B cell (primary cell): ENCODE measurements around the gene CPS1. TPM values are rescaled to one million over a fixed set of nuclear protein-coding genes. Genes with fewer than 3 reads are reported as not detected.

Experiments used
- ATAC-seq: fragments of 200-7000 bp; cut with Tn5 transposase; one replicate; pipeline ENCODE4 v1.10.0; 2021; ENCODE audit warnings: low read depth, mild to moderate bottlenecking, moderate number of reproducible peaks, moderate library complexity
- CTCF ChIA-PET: fragments of 350-600 bp; sonication (Branson Sonifier 250); formaldehyde crosslinking; loops from one replicate; lab custom pipeline; 2021; ENCODE audit warnings: antibody characterized with exemption, inconsistent platforms; lab: Charles Lee
- POLR2A ChIA-PET: fragments of 350-600 bp; sonication (Branson Sonifier 250); formaldehyde crosslinking; loops from one replicate; lab custom pipeline; 2021; ENCODE audit warnings: antibody characterized with exemption; lab: Charles Lee
- DNase-seq: peaks from one replicate; pipeline ENCODE4 v3.0.0; 2013
- H2AFZ ChIP-seq: 2 replicates; pipeline ENCODE4 v1.6.1; 2012; ENCODE audit warnings: mild to moderate bottlenecking, low read depth, low read length; ENCODE audit not compliant: insufficient read depth, poor library complexity, severe bottlenecking
- H3K27ac ChIP-seq, 2 donors: 1 replicate in 1 of 2; 2 replicates in 1 of 2; pipeline ENCODE4 v1.5.1; 2012 to 2013; ENCODE audit warnings: low read length in 2 of 2, mild to moderate bottlenecking in 2 of 2, moderate library complexity in 1 of 2
- H3K27me3 ChIP-seq, 4 experiments: fragments of 200-600 bp in 1 of 4; sonication (generic) in 1 of 4; replicated peaks in 1 of 4; 1 replicate in 2 of 4; 2 replicates in 2 of 4; pipeline versions ENCODE4 v1.6.1 to v1.7.0; 2013 to 2016; ENCODE audit warnings: low read length in 3 of 4, mild to moderate bottlenecking in 2 of 4, mixed read lengths in 1 of 4, moderate library complexity in 1 of 4; ENCODE audit not compliant: insufficient read depth in 4 of 4, control insufficient read depth in 3 of 4; ENCODE audit errors: control extremely low read depth in 1 of 4
- H3K36me3 ChIP-seq, 2 experiments: replicated peaks in 1 of 2; 1 replicate in 1 of 2; 2 replicates in 1 of 2; pipeline versions ENCODE4 v1.6.1 to v1.7.1; 2013; ENCODE audit warnings: low read length in 1 of 2; ENCODE audit not compliant: insufficient read depth in 2 of 2, control insufficient read depth in 1 of 2; ENCODE audit errors: control extremely low read depth in 1 of 2, extremely low read depth in 1 of 2
- H3K4me1 ChIP-seq, 2 donors: fragments of 200-600 bp in 1 of 2; sonication (generic) in 1 of 2; 1 replicate in 1 of 2; 2 replicates in 1 of 2; pipeline versions ENCODE4 v1.5.1 to v1.6.1; 2013 to 2017; ENCODE audit warnings: low read length in 2 of 2; ENCODE audit not compliant: control insufficient read depth in 2 of 2, insufficient read depth in 2 of 2
- H3K4me2 ChIP-seq: replicated peaks from 2 replicates; pipeline ENCODE3; 2012; ENCODE audit warnings: mild to moderate bottlenecking, low read depth, low read length; ENCODE audit not compliant: poor library complexity, severe bottlenecking
- H3K4me3 ChIP-seq, 5 experiments: fragments of 200-600 bp in 1 of 5; sonication (generic) in 1 of 5; 1 replicate in 3 of 5; 2 replicates in 2 of 5; pipeline versions ENCODE4 v1.5.1 to v1.7.0; 2011 to 2016; ENCODE audit warnings: low read length in 4 of 5, mild to moderate bottlenecking in 4 of 5, low read depth in 2 of 5, control low read depth in 1 of 5, moderate library complexity in 1 of 5; ENCODE audit not compliant: insufficient read depth in 1 of 5; ENCODE audit errors: control extremely low read depth in 1 of 5, extremely low read depth in 1 of 5
- H3K79me2 ChIP-seq: fragments of 200-600 bp; sonication (generic); one replicate; pipeline ENCODE4 v1.6.0; 2016; ENCODE audit warnings: low read length; ENCODE audit not compliant: control insufficient read depth, insufficient read depth
- H3K9ac ChIP-seq: fragments of 200-600 bp; sonication (generic); 2 replicates; pipeline ENCODE4 v1.6.1; 2017; ENCODE audit warnings: mild to moderate bottlenecking, low read length, moderate library complexity
- H3K9me3 ChIP-seq, 3 donors: one replicate each; pipeline versions ENCODE4 v1.6.1 to v1.7.1; 2013; ENCODE audit warnings: low read length in 2 of 3; ENCODE audit not compliant: control insufficient read depth in 2 of 3, insufficient read depth in 1 of 3; ENCODE audit errors: control extremely low read depth in 1 of 3
- H4K20me1 ChIP-seq: 2 replicates; pipeline ENCODE4 v1.6.0; 2012; ENCODE audit warnings: mild to moderate bottlenecking, low read length; ENCODE audit not compliant: insufficient read depth, control insufficient read depth, poor library complexity, severe bottlenecking
- H3K27ac Mint-ChIP-seq: one replicate; pipeline ENCODE4 v1.8.0; 2021; ENCODE audit warnings: mixed read lengths
- H3K27me3 Mint-ChIP-seq: one replicate; pipeline ENCODE4 v1.8.0; 2021; ENCODE audit warnings: mixed read lengths
- H3K4me1 Mint-ChIP-seq: one replicate; pipeline ENCODE4 v1.8.0; 2021; ENCODE audit warnings: mixed read lengths
- H3K4me3 Mint-ChIP-seq: one replicate; pipeline ENCODE4 v1.8.0; 2021; ENCODE audit warnings: mixed read lengths
- H3K9me3 Mint-ChIP-seq: one replicate; pipeline ENCODE4 v1.8.0; 2022; ENCODE audit warnings: mixed read lengths; ENCODE audit not compliant: insufficient read depth
- CTCF ChIP-seq: fragments of 200-600 bp; IDR thresholded peaks from one replicate; pipeline ENCODE4 v1.8.0; 2022; ENCODE audit warnings: antibody characterized with exemption, mild to moderate bottlenecking
- EZH2 ChIP-seq: IDR thresholded peaks from 2 replicates; pipeline ENCODE4 v1.6.1; 2012; ENCODE audit warnings: borderline replicate concordance, low read depth, mild to moderate bottlenecking, moderate library complexity, low read length; ENCODE audit not compliant: insufficient read depth, poor library complexity, severe bottlenecking
- WGBS: methylation state at CpG from one replicate; pipeline ENCODE4 v1.1.5; 2013; ENCODE audit warnings: missing lambda C conversion rate; ENCODE audit not compliant: insufficient coverage; 5-methylcytosine and 5-hydroxymethylcytosine counted together
- intact Hi-C: fragments of 100-400 bp; cut with micrococcal nuclease; formaldehyde crosslinking; loops from one replicate; pipeline ENCODE4 v1.10.0; 2022
- polyA plus RNA-seq: library from polyadenylated mRNA; depleted of rRNA; stranded (reverse); fragments of >200 nt; gene quantifications from 2 replicates; pipeline ENCODE4 v1.2.3, GENCODE V29; 2012
- total RNA-seq, 2 donors: library from RNA; stranded (reverse); fragments of 120-200 nt in 1 of 2; gene quantifications; 1 replicate in 1 of 2; 2 replicates in 1 of 2; pipeline versions ENCODE4 v1.2.3 to v1.2.4, GENCODE V29; 2013 to 2022

Gene CPS1
- total and polyA plus RNA-seq, 2 donors (not counting 1 experiment from before 2014, with no cell fraction given) = 0.12 to 0.25 TPM

- no peak overlapping the region for H3K9ac ChIP-seq
- H3K27ac Mint-ChIP-seq = no peak overlapping the region
- CTCF ChIA-PET = no interaction called here
- H2AFZ ChIP-seq = no peak overlapping the region
- H3K4me2 ChIP-seq = no peak overlapping the region
- POLR2A ChIA-PET = no interaction called here
- no peaks in the 10 kb centered on the region for H3K79me2 ChIP-seq
- peaks cover 6% of the 10 kb centered on the region for H3K9me3 Mint-ChIP-seq
- H3K27me3 Mint-ChIP-seq = no peaks in the 10 kb centered on the region
- no peak overlapping the region for H3K4me3 Mint-ChIP-seq
- TF ChIP-seq EZH2 (no peak), CTCF (no peak)
- H3K4me3 ChIP-seq = no peak overlapping the region
- H3K4me1 ChIP-seq = no peaks in the 10 kb centered on the region
- H3K9me3 ChIP-seq = no peaks in the 10 kb centered on the region
- no peaks in the 10 kb centered on the region for H3K4me1 Mint-ChIP-seq
- no peaks in the 10 kb centered on the region for H3K27me3 ChIP-seq
- intact Hi-C loops = no loop called here
- no peak for DNase-seq
- H3K36me3 ChIP-seq = no peaks in the 10 kb centered on the region
- H4K20me1 ChIP-seq = no peaks in the 10 kb centered on the region
- ATAC-seq = no peak
- no peak overlapping the region for H3K27ac ChIP-seq
Measured at GRCh38 chr2:210660751-210661150, 104.4 kb downstream of the CPS1 start.

GRCh38 chr2:210662560-210662959 lies 106.2 kb downstream of the CPS1 start:
- H3K27ac ChIP-seq = no peak overlapping the region
- WGBS = no CpG with 5 or more reads among the region's 1 CpG
- ChIA-PET CTCF (no interaction called here), POLR2A (no interaction called here)
- H3K27me3 Mint-ChIP-seq = no peaks in the 10 kb centered on the region
- H2AFZ ChIP-seq = no peak overlapping the region
- no peaks in the 10 kb centered on the region for H3K4me1 Mint-ChIP-seq
- no peaks in the 10 kb centered on the region for H4K20me1 ChIP-seq
- H3K27me3 ChIP-seq = no peaks in the 10 kb centered on the region
- H3K27ac Mint-ChIP-seq = no peak overlapping the region
- H3K9me3 Mint-ChIP-seq = peaks cover 6% of the 10 kb centered on the region
- no peak overlapping the region for H3K9ac ChIP-seq
- no peaks in the 10 kb centered on the region for H3K9me3 ChIP-seq
- no peaks in the 10 kb centered on the region for H3K36me3 ChIP-seq
- H3K4me3 Mint-ChIP-seq = no peak overlapping the region
- no peaks in the 10 kb centered on the region for H3K79me2 ChIP-seq
- H3K4me3 ChIP-seq = no peak overlapping the region
- no peak for TF ChIP-seq EZH2
- no peak for TF ChIP-seq CTCF
- no peak for ATAC-seq
- no peak overlapping the region for H3K4me2 ChIP-seq
- no peak for DNase-seq
- H3K4me1 ChIP-seq = no peaks in the 10 kb centered on the region
- intact Hi-C loops = no loop called here
